OCI-LY3 (cell line): ENCODE results near the gene DDIT4.
"Not testable (repeated sequence)": the region's sequence is repeated elsewhere in the genome, so short reads cannot be mapped to it uniquely, and the experiment has no call there.

ENCODE experiments used
- CTCF ChIP-seq: fragments of 200-600, 300-600 bp; sonication (generic); IDR thresholded peaks from 2 replicates; pipeline ENCODE4 v1.5.1; 2014; ENCODE audit warnings: antibody characterized with exemption, low read length, low read depth
- EZH2phosphoT487 ChIP-seq: fragments of 200-600 bp; shearing (Covaris generic); IDR thresholded peaks from 2 replicates; pipeline ENCODE4 v1.6.1; 2018; ENCODE audit warnings: antibody characterized with exemption, mixed run types, low read depth

DNA sequence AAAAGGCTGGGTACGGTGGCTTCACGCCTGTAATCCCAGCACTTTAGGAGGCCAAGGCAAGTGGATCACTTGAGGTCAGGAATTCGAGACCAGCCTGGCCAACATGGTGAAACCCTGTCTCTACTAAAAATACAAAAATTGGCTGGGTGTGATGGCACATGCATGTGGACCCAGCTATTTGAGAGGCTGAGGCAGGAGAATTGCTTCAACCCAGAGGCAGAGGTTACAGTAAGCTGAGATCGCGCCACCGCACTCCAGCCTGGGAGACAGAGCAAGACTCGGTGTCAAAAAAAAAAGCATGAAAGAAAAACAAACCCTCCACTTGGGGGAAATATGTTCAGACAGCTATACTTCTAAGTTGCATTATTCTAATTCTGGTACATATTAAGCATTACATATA lies 5.9 kb downstream of the DDIT4 start:
- TF ChIP-seq CTCF, EZH2phosphoT487: not testable (repeated sequence)
